C4-2B (cell line): ENCODE measurements around the gene NEU3.
"Not testable (repeated sequence)": the region's sequence is repeated elsewhere in the genome, so short reads cannot be mapped to it uniquely, and the experiment has no call there.

Experiments
- H3K27ac ChIP-seq: fragments of 450-650 bp; 2 replicates; pipeline ENCODE4 v1.5.1; 2017
- ZFX ChIP-seq: fragments of 450-650 bp; IDR thresholded peaks from 2 replicates; pipeline ENCODE4 v1.6.1; 2017
- TF ChIP-seq, protein P1 (sequence below): fragments of 450-650 bp; conservative IDR thresholded peaks from 2 replicates; pipeline ENCODE4 v1.5.1; 2017; ENCODE audit warnings: mild to moderate bottlenecking

NEU3 gene

DNA sequence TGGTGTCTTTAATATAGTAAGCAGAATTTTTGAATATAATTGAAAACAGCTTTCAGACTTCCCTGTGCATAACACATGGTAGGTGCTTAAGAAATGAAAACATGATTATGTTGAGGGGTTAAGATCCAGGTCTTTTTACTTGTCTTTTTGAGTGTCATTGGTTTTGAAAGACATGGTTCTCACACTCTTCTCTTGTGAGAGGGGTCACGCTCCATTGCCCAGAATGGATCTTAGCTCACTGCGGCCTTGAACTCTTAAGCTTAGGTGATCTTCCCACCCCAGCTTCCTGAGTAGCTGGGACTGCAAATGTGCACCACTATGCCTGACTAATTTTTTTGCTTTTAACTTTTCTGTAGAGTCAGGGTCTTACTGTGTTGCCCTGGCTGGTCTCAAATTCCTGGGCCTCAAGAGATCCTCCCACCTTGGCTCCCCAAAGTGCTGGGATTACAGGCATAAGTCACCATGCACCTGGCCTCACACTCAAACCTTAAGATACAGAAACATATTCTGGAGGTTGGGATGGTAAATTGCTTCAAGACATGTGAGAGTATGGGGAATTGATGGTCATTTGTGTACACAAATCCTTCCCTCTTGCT is 38.3 kb upstream of the NEU3 start:
- TF ChIP-seq ZFX = no peak
- TF ChIP-seq, protein P1, sequence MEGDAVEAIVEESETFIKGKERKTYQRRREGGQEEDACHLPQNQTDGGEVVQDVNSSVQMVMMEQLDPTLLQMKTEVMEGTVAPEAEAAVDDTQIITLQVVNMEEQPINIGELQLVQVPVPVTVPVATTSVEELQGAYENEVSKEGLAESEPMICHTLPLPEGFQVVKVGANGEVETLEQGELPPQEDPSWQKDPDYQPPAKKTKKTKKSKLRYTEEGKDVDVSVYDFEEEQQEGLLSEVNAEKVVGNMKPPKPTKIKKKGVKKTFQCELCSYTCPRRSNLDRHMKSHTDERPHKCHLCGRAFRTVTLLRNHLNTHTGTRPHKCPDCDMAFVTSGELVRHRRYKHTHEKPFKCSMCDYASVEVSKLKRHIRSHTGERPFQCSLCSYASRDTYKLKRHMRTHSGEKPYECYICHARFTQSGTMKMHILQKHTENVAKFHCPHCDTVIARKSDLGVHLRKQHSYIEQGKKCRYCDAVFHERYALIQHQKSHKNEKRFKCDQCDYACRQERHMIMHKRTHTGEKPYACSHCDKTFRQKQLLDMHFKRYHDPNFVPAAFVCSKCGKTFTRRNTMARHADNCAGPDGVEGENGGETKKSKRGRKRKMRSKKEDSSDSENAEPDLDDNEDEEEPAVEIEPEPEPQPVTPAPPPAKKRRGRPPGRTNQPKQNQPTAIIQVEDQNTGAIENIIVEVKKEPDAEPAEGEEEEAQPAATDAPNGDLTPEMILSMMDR = no peak
- H3K27ac ChIP-seq = no peak overlapping the region

DNA sequence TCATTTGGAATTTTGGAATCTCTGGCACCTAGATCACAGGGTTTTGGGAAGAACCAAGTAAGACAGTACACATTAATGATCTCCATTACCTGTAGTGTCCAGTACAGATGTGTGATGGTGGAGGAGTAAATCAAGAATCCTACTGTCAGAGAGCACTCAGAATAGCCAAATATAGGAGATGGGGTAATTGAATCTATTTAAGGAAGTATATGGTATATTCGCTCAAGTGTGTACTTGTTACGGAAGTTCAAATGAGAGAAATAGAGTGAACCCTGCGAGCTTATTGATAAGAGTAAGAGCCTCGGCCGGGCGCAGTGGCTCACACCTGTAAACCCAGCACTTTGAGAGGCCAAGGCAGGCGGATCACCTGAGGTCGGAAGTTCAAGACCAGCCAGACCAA is 37.5 kb upstream of the NEU3 start:
- no peak overlapping the region for H3K27ac ChIP-seq
- no peak for TF ChIP-seq ZFX
- TF ChIP-seq, protein P1 = no peak

DNA sequence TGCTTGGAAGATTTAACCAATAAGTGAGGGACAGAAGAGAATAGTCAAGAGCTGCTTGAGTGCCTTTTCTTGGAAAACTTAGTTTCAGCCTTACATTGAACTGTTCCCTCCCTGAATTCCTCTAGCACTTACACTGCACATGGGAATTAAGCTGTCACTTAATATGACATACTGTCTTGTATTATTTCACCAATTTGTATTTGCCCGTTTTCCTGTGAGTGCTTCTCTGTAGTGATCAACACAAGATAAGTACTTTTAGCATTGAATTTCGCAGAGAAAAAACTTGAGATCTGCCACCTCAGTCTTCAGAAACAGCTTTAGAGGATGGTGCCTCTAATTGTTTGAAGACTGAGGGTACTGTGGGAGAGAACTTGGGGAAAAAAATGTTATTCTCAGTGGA is 36.0 kb upstream of the NEU3 start:
- TF ChIP-seq ZFX = no peak
- TF ChIP-seq, protein P1 = no peak
- H3K27ac ChIP-seq = no peak overlapping the region

DNA sequence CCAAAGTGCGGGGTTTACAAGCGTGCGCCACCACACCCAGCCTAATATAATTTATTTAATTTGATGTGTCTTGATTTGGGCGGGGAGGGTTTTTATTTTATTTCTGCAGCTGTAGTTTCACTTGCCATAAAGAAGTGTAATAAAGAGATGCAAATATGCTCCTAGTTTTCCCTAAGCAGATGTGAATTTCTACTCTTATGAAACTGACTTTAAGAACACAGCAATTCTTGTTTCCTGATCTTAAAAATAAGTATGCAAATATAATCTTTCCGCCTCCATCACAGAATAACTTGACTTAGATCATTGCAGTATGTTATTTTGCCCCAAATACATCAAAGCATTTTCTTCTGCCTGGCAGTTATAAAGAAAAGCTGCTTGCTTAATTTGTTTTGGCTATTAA is 35.3 kb upstream of the NEU3 start:
- no peak overlapping the region for H3K27ac ChIP-seq
- TF ChIP-seq, protein P1 = no peak
- TF ChIP-seq ZFX = no peak

DNA sequence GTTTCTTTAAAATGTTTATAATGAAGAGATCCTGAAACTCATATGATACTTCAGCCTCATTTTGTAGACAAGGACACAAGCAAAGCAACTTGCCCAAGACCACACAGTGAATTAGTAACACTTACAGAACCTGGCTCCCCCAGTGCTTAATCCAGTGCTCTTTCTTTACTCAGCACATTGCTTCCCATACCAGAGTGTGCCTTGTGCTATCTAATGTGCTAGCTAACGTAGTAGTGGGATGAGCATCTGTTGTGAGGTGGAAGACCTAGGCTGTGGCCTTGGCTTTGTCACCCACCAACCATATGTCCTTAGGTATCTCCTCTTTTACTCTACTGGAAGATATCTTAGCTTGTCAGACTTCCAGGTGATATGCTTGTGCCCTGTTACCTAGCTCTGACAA is 34.5 kb upstream of the NEU3 start:
- TF ChIP-seq ZFX = no peak
- TF ChIP-seq, protein P1 = no peak
- H3K27ac ChIP-seq = no peak overlapping the region

DNA sequence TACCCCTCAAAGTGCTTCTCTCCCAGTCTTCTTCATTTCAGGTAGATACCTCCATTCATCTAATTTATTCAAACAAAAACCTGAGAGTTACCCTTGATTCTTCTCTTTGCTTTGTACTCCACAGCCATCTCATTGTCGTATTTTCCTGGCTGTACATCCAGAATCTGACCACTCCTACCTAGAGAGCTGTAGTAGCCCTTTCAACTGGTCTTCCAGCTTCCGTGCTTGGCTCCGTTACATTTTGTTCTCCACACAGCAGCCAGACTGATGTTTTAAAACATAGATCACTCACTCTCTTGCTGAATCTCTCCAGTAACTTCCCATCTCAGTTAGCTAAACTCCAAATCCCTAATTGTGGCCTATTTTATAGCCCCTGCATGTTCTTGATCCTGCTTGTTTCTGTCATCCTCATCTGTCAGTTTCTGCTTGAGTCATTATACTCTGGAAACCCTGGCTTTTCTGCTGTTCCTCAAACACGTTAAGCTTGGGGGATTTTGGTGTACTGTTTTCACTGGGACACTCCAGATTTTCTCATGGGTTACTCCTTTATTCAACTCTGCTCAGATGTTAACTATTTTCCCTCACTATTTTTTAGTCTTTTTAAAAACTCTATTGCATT is 32.2 kb upstream of the NEU3 start:
- TF ChIP-seq ZFX = no peak
- TF ChIP-seq, protein P1 = no peak
- no peak overlapping the region for H3K27ac ChIP-seq

DNA sequence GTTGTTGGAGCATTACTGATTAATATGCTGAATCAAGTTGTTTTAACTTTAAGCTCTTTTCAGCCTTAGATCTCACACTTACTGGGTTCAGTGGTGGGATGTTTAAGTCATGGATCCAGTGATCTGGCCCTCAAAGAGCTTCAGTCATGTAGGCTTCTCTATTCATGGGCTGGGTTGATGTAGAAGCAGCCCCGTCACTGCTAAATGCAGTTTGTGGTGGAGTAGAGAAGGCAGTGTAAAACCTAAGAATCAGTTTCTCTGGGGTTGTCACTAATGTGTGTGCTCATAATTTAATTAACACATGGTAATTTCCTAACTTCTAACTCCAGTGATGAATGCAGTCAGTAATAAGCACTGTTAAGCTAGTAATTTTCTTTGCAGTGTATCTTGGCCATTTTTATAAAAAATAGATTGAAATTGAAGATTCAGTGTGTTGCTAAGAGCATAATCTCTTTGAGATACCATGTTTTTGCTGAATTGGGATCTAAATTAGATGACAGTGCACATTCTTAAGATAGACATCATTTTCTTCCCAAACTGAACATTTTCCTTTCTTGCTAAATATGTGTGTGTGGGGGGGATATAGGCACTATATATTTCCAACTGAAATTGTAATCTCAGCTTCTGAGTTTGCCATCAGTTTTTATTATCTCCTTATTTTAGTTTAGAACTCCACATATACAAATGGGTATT is 30.6 kb upstream of the NEU3 start:
- no peak overlapping the region for H3K27ac ChIP-seq
- TF ChIP-seq ZFX = no peak
- TF ChIP-seq, protein P1 = no peak

DNA sequence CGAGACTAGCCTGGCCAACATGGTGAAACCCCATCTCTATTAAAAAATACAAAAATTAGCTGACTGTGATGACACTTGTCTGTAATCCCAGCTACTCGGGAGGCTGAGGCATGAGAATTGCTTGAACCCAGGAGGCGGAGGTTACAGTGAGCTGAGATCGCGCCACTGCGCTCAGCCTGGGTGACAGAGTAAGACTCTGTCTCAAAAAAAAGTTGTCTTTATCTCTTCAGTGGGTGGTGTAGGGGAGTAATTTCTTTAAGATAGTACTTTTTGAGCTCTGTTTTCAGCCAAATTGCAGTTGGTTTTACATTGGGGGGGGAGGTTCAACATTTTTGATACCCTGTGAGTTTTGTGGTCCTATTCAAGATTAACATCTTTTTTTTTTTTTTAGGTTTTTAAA is 28.6 kb upstream of the NEU3 start:
- H3K27ac ChIP-seq = not testable (repeated sequence)
